ENCODE results near the gene EDN2.

EDN2 gene

DNA sequence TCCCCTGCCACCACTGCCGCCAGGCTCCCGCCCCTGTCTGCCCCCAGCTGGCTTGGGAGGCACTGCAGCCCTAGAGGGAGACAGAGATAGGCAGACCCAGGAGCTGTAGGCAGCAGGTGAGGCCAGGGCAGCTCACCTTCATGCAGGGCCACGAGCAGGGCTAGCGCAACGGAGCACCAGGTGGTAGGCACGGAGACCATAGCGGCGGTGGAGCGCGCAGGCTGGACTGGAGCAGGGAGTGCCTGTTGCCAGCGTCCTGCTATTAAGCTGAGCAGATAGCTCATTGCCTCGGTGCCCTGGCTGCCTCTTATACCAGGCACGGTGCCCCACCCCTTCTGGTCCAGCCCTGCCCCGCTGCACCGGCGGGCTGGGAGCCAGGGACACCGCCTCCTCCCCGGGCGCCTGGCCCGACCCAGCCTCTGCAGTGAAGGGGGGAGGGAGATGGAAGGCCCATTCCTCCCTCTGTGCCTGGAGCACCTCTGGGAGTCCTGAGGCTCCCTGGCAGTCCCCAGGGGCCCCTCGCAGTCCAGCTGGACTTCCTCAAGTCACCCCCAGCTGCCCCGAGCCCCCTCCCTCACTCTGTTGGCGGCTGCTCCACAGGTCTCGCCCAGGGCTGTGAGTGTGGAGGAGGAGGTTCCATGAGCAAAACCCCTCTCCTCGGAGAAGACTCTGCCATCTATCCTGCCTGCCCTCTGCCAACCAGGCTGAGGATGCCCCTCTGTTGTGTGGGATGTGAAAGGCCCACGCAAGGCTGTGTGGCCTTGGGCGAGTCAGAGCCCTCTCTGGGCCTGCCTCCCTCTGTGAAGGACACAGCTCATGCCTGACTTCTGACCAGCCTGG, at the start of gene EDN2:
Gene EDN2, minus strand, starts transcription at position 282 of the 840 bp plus-strand sequence. Its CDS starts 82 bp downstream, at position 200.
- H3K4me1 ChIP-seq (ENCODE audit: control insufficient read depth in 5 of 5, insufficient read depth in 5 of 5, low read length in 5 of 5), result peaks cover 0 to 2% (median 0%) of the 10 kb centered on the region in 5 donors
- no peaks in the 10 kb centered on the region for H3K36me3 ChIP-seq (ENCODE audit: control insufficient read depth in 5 of 5, insufficient read depth in 5 of 5, low read length in 5 of 5)
- H3K27me3 ChIP-seq (ENCODE audit: control insufficient read depth in 5 of 5, insufficient read depth in 4 of 5, low read length in 5 of 5), result peaks cover 0 to 16% (median 10%) of the 10 kb centered on the region in 5 donors
- no peak within 1 kb of the TSS for H3K4me3 ChIP-seq (ENCODE audit: low read depth in 1 of 5, low read length in 5 of 5)
- H3K9me3 ChIP-seq (ENCODE audit: control insufficient read depth in 5 of 5, low read length in 5 of 5), result no peaks in the 10 kb centered on the region
- no peak within 1 kb of the TSS for H3K27ac ChIP-seq (ENCODE audit: low read depth, low read length)
- peak within 1 kb of the TSS in 1 of 5 donors; percentile 20 for H3K9ac ChIP-seq (ENCODE audit: low read length in 5 of 5)

DNA sequence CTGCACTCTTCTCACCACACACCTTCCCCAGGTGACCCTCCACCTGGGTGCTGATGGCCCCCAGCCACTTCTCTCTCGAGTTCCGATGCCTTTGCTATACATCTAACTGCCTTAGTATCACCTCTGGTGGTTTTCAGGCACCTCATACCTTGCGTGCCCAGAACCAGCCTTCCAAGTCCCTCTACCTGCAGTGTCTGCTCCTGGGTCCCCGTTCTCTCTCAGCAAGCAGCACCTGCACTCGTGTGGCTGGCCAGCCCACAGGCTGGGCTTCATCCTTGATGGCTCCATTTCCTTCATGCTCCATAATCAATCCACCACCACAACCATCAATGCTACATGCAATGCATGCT, 49.2 kb upstream of the EDN2 start:
- peaks cover 0 to 14% (median 13%) of the 10 kb centered on the region in 5 donors for H3K4me1 ChIP-seq (ENCODE audit: control insufficient read depth in 5 of 5, insufficient read depth in 5 of 5, low read length in 5 of 5)
- H3K27me3 ChIP-seq (ENCODE audit: control insufficient read depth in 5 of 5, insufficient read depth in 4 of 5, low read length in 5 of 5), result no peaks in the 10 kb centered on the region
- H3K9me3 ChIP-seq (ENCODE audit: control insufficient read depth in 5 of 5, low read length in 5 of 5), result no peaks in the 10 kb centered on the region
- no peak overlapping the region for H3K27ac ChIP-seq (ENCODE audit: low read depth, low read length)
- H3K9ac ChIP-seq (ENCODE audit: low read length in 5 of 5), result no peak overlapping the region
- no peak overlapping the region for H3K4me3 ChIP-seq (ENCODE audit: low read depth in 1 of 5, low read length in 5 of 5)
- no peaks in the 10 kb centered on the region for H3K36me3 ChIP-seq (ENCODE audit: control insufficient read depth in 5 of 5, insufficient read depth in 5 of 5, low read length in 5 of 5)

DNA sequence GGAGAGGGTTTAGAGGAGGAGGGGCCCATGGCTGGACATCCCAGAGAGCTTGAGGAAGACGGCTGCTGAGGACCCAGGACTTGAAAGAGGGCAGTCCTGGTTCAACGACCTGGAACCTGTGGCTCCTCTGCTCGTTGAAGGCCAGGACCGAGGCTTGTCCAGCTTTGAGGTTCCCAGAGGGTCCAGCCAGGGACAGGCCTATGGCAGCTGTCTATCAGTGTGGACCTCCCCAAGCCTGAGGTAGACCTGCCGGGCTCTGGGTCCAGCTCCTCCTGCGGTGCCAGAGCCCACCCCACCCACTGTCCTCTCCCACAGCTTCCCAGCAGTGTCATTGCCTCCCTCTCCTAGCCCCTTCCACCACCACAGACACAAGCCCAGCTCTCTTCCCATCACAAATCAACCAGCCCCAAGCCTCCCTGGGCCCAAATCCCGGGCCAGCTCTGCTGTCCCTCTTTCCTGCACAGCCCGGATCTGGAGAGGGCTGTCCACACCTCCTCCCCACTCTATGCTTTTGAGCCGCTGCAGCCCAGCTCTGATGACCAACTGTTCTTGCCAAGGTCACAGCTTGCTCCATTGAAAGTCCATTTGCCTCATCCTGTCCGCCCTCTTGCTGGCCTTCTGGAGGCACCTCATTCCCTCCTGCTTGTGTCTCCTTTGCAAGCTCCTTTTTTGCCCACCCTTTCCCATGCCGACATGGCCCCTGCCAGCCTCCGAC, 48.7 kb upstream of the EDN2 start:
- no peak overlapping the region for H3K9ac ChIP-seq (ENCODE audit: low read length in 5 of 5)
- H3K27me3 ChIP-seq (ENCODE audit: control insufficient read depth in 5 of 5, insufficient read depth in 4 of 5, low read length in 5 of 5), result no peaks in the 10 kb centered on the region
- no peak overlapping the region for H3K4me3 ChIP-seq (ENCODE audit: low read depth in 1 of 5, low read length in 5 of 5)
- no peaks in the 10 kb centered on the region for H3K36me3 ChIP-seq (ENCODE audit: control insufficient read depth in 5 of 5, insufficient read depth in 5 of 5, low read length in 5 of 5)
- no peaks in the 10 kb centered on the region for H3K9me3 ChIP-seq (ENCODE audit: control insufficient read depth in 5 of 5, low read length in 5 of 5)
- H3K27ac ChIP-seq (ENCODE audit: low read depth, low read length), result no peak overlapping the region
- peaks cover 0 to 14% (median 12%) of the 10 kb centered on the region in 5 donors for H3K4me1 ChIP-seq (ENCODE audit: control insufficient read depth in 5 of 5, insufficient read depth in 5 of 5, low read length in 5 of 5)

DNA sequence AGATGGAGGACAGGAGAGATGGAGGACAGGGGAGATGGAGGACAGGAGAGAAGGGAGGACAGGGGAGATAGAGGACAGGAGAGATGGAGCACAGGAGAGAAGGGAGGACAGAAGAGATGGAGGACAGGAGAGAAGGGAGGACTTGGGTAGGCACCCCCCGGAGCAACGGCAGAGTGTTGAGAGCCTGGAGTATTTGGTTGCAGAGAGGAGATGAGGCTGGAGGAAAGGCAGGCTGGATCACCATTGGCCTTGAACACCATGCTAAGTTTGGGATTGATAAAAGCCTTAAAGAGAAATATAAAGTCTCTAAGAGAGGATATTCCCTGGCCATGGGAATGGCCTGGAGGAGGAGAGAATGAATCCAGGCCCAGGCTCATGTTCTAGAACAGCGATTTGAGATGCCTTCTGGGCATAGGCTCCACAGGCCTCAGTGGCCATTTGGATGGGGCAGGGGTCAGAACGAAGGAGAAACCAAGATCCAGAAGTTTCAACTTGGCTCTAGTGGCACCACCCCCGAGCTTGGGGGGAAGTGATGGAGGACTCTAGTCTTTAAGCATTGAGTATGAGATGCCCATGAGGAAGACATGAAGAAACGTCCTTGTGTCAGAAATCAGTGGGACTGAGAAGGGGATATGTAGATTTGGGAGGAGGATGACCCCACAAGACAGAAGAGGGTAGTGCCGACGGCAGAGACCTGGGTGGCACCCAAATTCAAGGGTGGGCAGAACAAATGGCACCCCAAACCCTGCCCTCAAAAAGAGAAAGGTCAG, 47.9 kb upstream of the EDN2 start:
- no peaks in the 10 kb centered on the region for H3K9me3 ChIP-seq (ENCODE audit: control insufficient read depth in 5 of 5, low read length in 5 of 5)
- H3K4me1 ChIP-seq (ENCODE audit: control insufficient read depth in 5 of 5, insufficient read depth in 5 of 5, low read length in 5 of 5), result peaks cover 0 to 6% (median 4%) of the 10 kb centered on the region in 5 donors

DNA sequence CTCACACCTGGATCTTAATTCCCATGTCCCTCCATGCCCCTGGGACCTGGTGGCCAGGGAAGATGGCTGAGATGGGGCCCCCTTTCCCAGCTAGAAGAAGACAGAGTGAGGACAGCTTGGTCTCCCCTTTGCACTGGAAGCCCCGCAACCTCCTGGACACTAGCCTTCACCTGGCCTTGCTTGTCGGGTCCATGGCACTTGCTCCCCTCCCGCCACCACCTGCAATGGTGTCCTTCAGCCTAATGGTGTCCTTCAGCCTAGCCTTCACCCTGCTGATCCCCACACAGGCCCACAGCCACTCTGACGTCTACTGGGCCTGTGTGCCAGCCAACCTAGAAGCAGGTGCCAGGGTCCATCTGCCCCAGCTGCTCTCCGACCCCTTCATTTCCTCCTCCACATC, 45.9 kb upstream of the EDN2 start:
- no peaks in the 10 kb centered on the region for H3K27me3 ChIP-seq (ENCODE audit: control insufficient read depth in 5 of 5, insufficient read depth in 4 of 5, low read length in 5 of 5)
- H3K4me3 ChIP-seq (ENCODE audit: low read depth in 1 of 5, low read length in 5 of 5), result no peak overlapping the region
- H3K9me3 ChIP-seq (ENCODE audit: control insufficient read depth in 5 of 5, low read length in 5 of 5), result no peaks in the 10 kb centered on the region
- no peaks in the 10 kb centered on the region for H3K36me3 ChIP-seq (ENCODE audit: control insufficient read depth in 5 of 5, insufficient read depth in 5 of 5, low read length in 5 of 5)
- H3K4me1 ChIP-seq (ENCODE audit: control insufficient read depth in 5 of 5, insufficient read depth in 5 of 5, low read length in 5 of 5), result no peaks in the 10 kb centered on the region
- no peak overlapping the region for H3K9ac ChIP-seq (ENCODE audit: low read length in 5 of 5)
- no peak overlapping the region for H3K27ac ChIP-seq (ENCODE audit: low read depth, low read length)

More for the DNA sequence above, 47.9 kb upstream of the EDN2 start:
- H3K27me3 ChIP-seq (ENCODE audit: control insufficient read depth in 5 of 5, insufficient read depth in 4 of 5, low read length in 5 of 5), result no peaks in the 10 kb centered on the region
- H3K27ac ChIP-seq (ENCODE audit: low read depth, low read length), result no peak overlapping the region
- H3K4me3 ChIP-seq (ENCODE audit: low read depth in 1 of 5, low read length in 5 of 5), result no peak overlapping the region
- no peak overlapping the region for H3K9ac ChIP-seq (ENCODE audit: low read length in 5 of 5)
- no peaks in the 10 kb centered on the region for H3K36me3 ChIP-seq (ENCODE audit: control insufficient read depth in 5 of 5, insufficient read depth in 5 of 5, low read length in 5 of 5)

DNA sequence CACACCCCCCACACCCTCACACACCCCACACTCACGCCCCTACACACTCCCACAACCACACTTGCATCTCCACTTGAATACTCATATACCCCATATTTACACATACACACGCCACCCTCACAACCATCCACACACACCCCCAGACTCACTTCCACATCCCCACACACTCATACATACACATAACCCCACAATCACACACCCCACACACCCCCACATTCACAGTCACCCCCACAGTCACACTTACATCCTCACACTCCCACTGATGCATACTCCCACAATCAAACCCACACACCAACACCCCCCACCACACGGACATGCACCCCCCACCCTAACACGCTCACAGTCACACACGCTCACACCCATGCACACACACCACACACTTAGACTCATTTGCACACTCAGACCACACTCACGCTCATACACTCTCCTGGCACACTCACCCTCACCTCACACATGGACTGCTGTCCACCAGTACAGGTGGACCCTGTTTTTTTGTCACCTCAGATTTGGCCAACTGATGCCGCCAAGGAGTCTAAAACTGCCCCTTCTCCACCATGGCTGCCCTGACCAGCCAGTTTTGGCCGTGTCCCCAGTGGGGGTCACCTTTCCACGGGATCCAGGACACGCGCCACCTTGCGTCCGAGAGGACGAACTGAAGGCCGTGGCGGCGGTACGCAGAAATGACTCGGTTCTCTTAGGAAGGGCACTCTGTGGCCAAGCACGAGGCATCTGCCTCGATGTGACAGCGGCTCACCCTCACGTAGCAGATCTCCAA, 45.3 kb upstream of the EDN2 start:
- H3K9ac ChIP-seq (ENCODE audit: low read length in 5 of 5), result no peak overlapping the region
- H3K9me3 ChIP-seq (ENCODE audit: control insufficient read depth in 5 of 5, low read length in 5 of 5), result no peaks in the 10 kb centered on the region
- H3K4me1 ChIP-seq (ENCODE audit: control insufficient read depth in 5 of 5, insufficient read depth in 5 of 5, low read length in 5 of 5), result no peaks in the 10 kb centered on the region
- H3K36me3 ChIP-seq (ENCODE audit: control insufficient read depth in 5 of 5, insufficient read depth in 5 of 5, low read length in 5 of 5), result peaks cover 0 to 3% (median 2%) of the 10 kb centered on the region in 5 donors
- H3K27me3 ChIP-seq (ENCODE audit: control insufficient read depth in 5 of 5, insufficient read depth in 4 of 5, low read length in 5 of 5), result no peaks in the 10 kb centered on the region
- no peak overlapping the region for H3K27ac ChIP-seq (ENCODE audit: low read depth, low read length)
- H3K4me3 ChIP-seq (ENCODE audit: low read depth in 1 of 5, low read length in 5 of 5), result no peak overlapping the region

DNA sequence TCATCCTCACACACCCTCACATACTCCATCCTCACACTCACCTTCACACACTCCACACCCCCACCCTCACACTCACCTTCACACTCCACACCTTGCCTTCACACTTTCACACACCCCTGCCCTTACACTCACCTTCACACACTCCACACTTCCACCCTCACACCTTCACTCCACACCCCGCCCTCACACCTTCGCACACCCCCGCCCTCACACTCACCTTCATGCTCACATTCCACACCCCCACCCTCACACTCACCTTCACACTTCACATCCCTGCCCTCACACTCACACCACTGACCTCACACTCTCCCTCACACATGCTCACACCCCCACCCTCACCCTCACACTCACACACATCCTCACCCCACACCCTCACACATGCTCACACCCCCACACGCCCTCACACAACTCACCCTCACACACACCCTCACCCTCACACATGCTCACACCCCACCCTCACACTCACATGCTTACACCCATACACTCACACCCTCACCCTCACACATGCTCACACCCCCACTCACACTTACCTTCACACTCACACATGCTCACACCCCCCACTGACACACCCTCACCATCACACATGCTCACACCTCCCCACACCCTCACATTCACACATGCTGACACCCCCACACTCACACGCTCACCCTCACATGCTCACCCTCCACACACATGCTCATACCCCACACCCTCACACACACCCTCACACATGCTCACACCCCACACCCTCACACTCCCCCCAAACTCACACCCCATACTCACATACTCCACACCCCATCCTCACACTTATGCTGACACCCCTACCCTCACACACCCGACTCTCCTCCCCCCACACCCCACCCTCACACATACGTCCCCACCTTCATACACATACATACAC, 44.5 kb upstream of the EDN2 start:
- Histone ChIP-seq H3K9ac (ENCODE audit: low read length in 5 of 5) (no peak overlapping the region), H3K4me1 (ENCODE audit: control insufficient read depth in 5 of 5, insufficient read depth in 5 of 5, low read length in 5 of 5) (no peaks in the 10 kb centered on the region), H3K27me3 (ENCODE audit: control insufficient read depth in 5 of 5, insufficient read depth in 4 of 5, low read length in 5 of 5) (no peaks in the 10 kb centered on the region), H3K9me3 (ENCODE audit: control insufficient read depth in 5 of 5, low read length in 5 of 5) (no peaks in the 10 kb centered on the region), H3K27ac (ENCODE audit: low read depth, low read length) (no peak overlapping the region), H3K36me3 (ENCODE audit: control insufficient read depth in 5 of 5, insufficient read depth in 5 of 5, low read length in 5 of 5) (peaks cover 0 to 10% (median 10%) of the 10 kb centered on the region in 5 donors), H3K4me3 (ENCODE audit: low read depth in 1 of 5, low read length in 5 of 5) (no peak overlapping the region)

DNA sequence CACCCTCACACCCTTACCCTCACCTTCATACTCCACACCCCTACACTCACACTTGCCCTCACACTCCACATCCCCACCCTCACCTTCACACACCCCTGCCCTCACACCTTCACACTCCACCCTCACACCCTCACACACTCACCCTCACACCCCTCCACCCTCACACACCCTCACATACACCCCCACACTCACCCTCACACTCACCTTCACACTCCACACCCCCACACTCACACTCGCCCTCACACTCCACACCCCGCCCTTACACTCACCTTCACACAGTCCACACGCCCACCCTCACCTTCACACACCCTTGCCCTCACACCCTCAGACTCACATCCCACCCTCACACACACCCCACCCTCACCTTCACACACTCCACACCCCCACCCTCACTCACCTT, 43.6 kb upstream of the EDN2 start:
- no peak overlapping the region for H3K9ac ChIP-seq (ENCODE audit: low read length in 5 of 5)
- no peaks in the 10 kb centered on the region for H3K9me3 ChIP-seq (ENCODE audit: control insufficient read depth in 5 of 5, low read length in 5 of 5)
- peaks cover 0 to 13% (median 10%) of the 10 kb centered on the region in 5 donors for H3K36me3 ChIP-seq (ENCODE audit: control insufficient read depth in 5 of 5, insufficient read depth in 5 of 5, low read length in 5 of 5)
- no peak overlapping the region for H3K4me3 ChIP-seq (ENCODE audit: low read depth in 1 of 5, low read length in 5 of 5)
- no peaks in the 10 kb centered on the region for H3K4me1 ChIP-seq (ENCODE audit: control insufficient read depth in 5 of 5, insufficient read depth in 5 of 5, low read length in 5 of 5)
- no peaks in the 10 kb centered on the region for H3K27me3 ChIP-seq (ENCODE audit: control insufficient read depth in 5 of 5, insufficient read depth in 4 of 5, low read length in 5 of 5)
- H3K27ac ChIP-seq (ENCODE audit: low read depth, low read length), result no peak overlapping the region

All from subcutaneous abdominal adipose tissue (tissue), 5 donors.